ENCODE results near the gene PRKCA. TPM values are rescaled to one million over a fixed set of nuclear protein-coding genes. Genes with fewer than 3 reads are reported as not detected.

The PRKCA gene
- total RNA-seq, result 45.9 TPM

GRCh38 chr17:66301864-66302741, at the start of gene PRKCA:
TSS of gene PRKCA (plus strand) at chr17:66302613.

GRCh38 chr17:66834919-66835454, 532.6 kb downstream of the PRKCA start, which contains the start of gene CACNG5:
TSS of gene CACNG5 (plus strand) at chr17:66835117. CDS start at chr17:66877333, 42,216 bp downstream.

Small RNA genes within 50 kb of the gene (small RNA-seq; reads per million reads assigned to genes)
- gene MIR634 (not detected), gene RN7SL735P (not detected), gene RNA5SP444 (0.15 reads per million), gene RNA5SP445 (0.13 reads per million), gene RNU6-928P (not detected)

Other genes with a start within 250 kb of the PRKCA start
- gene CEP112, start 110.5 kb upstream of the PRKCA start, total RNA-seq, result 40.6 TPM
- not detected for gene APOH, start 73.2 kb upstream of the PRKCA start, total RNA-seq